T follicular helper cell (primary cell): ENCODE measurements around the gene OXER1.

Experiments
- DNase-seq: peaks from one replicate; pipeline ENCODE4 v3.0.0-alpha.2; 2020; ENCODE audit warnings: low read depth
- total RNA-seq, 2 experiments: gene quantifications; one replicate each; lab custom pipeline; 2026; lab: John Stamatoyannopoulos, UW

OXER1 gene
- total RNA-seq = 0 reads per million in 2 experiments

DNA sequence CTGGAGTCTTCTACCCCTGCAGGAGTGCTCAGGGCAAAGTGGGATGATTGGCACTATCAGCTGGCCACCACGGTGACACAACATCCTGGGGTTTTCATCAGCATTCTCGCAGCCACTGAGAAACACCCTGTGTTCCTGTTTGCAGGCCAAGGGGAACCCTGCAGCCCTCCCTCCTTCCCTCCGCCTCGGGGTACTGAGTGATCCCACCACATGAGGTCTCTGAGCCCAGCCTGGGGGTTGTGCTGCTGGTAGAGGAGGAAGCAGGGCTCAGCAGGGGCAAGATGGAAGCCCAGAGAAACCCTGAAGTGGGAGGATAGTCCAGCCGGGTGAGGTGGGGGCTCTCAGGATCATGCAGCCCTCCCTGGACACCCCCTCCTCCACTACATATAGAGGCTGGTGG lies at the start of gene OXER1:
TSS of gene OXER1 (minus strand) at position 40 of the 400 bp plus-strand sequence. CDS start 73 bp downstream, outside the sequence.
- DNase-seq = no peak

GRCh38 chr2:42812899-42813479 lies 49.1 kb upstream of the OXER1 start:
- no peak for DNase-seq

- peak; percentile 22 for DNase-seq
These were observed 47.3 kb upstream of the OXER1 start for GRCh38 chr2:42810971-42811811.

DNA sequence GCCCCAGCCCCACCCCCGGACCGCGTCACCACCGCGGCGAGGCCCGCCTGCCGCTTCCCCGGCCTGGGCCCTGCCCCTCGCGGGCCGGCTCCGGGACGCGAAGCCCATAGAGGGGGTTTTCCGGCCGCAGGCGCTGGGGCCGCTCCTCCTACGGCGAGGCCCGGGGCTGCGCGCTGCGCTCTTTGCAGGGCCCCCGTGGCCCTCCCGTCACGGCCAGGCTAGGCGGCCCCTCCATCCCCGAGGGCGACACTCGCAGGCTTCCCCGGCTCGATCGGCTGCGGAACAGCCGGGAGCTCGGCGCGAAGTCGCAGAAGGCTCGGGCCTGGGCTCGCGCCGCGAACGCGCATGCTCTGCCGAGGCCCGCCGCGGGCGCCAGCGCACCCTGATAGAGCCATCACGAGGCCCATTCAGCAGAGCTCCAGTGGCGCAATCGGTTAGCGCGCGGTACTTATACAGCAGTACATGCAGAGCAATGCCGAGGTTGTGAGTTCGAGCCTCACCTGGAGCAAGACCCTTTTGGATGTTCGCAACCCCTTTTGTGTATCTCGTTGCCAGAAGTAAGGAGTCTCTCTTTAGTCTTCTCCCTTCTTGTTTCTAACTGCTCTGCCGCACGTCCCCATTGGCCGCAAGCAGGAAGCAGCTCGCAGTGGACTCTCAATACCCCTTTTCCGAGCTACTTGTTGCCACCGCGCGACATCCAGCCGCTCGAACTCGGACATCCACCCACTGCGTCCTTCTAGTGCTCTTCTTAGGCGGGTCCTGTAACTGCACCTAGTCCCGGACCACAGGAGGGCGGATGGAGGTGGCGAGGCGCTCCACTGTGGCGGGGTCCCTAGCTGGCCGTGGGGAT lies 46.4 kb upstream of the OXER1 start:
- DNase-seq = peak; percentile 89

DNA sequence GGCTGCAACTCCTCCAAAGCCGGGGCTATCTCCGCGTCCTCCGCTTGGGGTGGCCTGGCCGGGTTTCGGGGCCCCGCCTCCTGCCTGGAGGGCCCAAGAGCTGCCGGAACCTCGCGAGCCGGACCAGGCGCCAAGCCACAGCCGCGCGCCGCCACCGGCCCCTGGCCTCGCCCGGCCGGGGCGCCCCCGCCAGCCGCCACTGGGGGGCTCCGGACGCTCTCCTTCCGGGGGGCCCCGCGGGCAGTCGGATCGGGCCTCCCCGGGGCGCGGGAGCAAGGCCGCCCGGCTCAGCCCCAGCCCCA lies 45.8 kb upstream of the OXER1 start:
- DNase-seq = peak; percentile 45

GRCh38 chr2:42809131-42809818 lies 45.3 kb upstream of the OXER1 start:
- DNase-seq = no peak

GRCh38 chr2:42808301-42808700 lies 44.4 kb upstream of the OXER1 start:
- no peak for DNase-seq

DNA sequence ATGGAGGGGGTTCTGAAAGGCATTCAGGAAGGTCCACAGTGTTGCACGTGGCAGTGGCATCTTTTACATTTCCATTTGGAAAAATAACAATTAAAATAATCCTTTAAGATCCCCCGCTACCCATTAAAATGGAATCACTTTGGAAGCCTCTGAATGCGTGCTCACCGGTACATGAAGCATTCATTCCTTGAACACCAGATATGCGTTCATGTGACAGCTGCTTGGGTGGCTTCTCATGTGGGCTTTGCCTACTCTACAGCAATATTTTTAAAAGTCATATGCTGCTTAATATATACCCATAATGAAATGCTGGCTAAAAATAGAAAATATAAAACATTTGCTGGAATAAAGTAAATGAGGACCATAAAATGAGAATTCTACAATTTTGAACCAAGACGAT lies 42.9 kb upstream of the OXER1 start:
- DNase-seq = no peak

DNA sequence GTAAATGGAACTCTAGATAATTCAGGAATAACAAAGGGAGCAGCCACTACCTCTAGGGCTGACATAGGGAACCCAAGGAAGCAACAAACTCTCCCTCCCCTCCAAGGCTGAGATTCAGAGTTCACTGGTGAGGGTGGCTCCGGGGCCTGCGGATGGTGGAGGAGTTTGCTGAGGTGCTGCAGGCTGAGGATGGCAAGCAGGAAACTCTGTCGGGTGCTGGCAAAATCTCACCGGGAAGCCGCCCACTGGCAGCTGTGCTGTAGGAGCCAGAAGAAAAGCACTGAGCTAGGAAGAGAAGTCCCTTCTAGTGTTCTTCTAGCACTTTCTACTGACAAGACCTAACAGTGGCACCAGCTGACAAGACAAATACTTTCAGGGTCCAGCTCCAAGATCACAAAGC lies 41.0 kb upstream of the OXER1 start:
- DNase-seq = no peak

DNA sequence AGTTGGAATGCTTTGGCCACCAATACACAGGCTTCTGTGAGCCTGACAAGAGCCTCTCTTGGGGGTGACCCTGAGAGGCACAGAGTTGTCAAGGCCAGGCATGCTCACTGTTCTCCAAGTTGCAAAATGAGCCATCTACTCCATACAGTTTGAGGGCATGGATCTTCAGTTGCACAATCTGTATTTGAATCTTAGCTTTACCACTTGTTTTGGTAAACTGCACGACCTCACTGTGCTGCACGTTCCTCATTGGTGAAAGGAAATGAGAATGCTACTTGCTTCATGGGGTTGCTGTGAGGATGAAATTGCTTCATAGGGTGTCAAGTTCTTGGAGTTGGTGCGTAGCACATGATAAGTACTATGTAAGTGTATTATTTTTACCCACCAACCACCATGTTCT lies 40.4 kb upstream of the OXER1 start:
- DNase-seq = no peak

GRCh38 chr2:42802150-42802549 lies 38.2 kb upstream of the OXER1 start:
- no peak for DNase-seq

- no peak for DNase-seq
These were observed 37.4 kb upstream of the OXER1 start for GRCh38 chr2:42801381-42801780.

DNA sequence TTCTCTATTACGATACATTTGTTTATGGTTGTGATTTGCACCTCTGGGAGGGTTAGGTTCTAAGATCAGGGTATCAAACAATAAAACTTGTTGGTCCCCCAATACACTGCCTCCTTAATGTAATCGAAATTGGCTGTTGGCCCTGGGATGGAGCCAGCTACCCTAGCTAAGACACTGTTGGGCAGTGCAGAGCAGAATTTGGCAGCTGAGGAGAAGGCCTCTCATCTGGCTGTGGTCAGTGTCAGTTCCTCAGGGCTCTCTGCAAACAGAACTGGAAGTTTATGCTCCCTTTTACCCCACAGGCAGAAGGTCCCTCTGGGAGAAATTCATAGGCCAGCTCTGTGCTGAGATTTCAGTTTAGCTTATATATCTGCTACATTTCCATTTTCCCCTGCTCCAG lies 37.0 kb upstream of the OXER1 start:
- no peak for DNase-seq

- DNase-seq = no peak
These were observed 36.6 kb upstream of the OXER1 start for GRCh38 chr2:42800461-42800962.

GRCh38 chr2:42799881-42800280 lies 35.9 kb upstream of the OXER1 start:
- DNase-seq = no peak

GRCh38 chr2:42797281-42797680 lies 33.3 kb upstream of the OXER1 start:
- DNase-seq = no peak

GRCh38 chr2:42796427-42797248 lies 32.7 kb upstream of the OXER1 start:
- no peak for DNase-seq

DNA sequence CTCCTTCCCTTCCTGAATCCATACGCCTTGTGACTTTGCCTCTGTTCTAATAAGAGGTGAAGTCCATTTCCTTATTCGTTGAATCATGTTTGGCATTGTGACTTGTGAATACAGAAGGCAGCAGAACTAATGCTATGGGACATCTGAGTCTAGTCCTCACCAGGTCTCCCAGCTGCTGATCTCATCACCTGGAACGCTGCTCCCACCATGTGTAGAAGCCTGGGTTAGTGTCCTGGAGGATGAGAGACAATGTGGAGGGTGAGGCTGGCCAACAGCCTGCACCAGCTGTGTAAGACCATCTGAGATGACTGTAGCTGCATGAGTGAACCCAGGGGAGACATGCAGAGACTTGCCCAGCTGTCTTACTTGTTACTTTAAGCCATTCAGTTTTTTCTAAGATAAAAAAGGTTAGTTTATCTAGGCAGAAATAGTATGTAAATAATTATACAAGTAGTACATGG lies 31.9 kb upstream of the OXER1 start:
- DNase-seq = no peak

DNA sequence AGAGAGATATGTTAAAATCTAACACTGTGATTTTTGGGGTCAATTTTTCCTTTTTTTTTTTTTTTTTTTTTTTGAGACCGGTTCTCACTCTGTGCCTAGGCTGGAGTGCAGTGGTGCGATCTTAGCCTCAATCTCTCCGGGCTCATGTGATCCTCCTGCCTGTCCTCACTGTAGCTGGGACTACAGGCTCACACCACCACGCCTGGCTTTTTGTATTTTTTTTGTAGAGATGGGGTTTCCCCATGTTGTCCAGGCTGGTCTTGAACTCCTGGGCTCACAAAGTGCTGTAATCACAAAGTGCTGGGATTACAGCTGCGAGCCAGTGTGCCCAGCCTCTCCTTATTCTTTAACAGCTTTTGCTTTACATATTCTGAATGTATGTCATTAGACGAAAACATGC lies 31.3 kb upstream of the OXER1 start:
- no peak for DNase-seq

- DNase-seq = no peak
These were observed 30.5 kb upstream of the OXER1 start for GRCh38 chr2:42794271-42795046.
